Duodenal mucosa (tissue), 2 donors: ENCODE measurements around the gene ZNF292.
"Not testable (repeated sequence)": the region's sequence is repeated elsewhere in the genome, so short reads cannot be mapped to it uniquely, and the experiment has no call there.

ENCODE experiments used
- H3K27ac ChIP-seq: one replicate; pipeline ENCODE4 v1.7.0; 2013; ENCODE audit warnings: low read depth, low read length
- H3K27me3 ChIP-seq, 2 donors: one replicate each; pipeline ENCODE4 v1.7.0; 2013; ENCODE audit warnings: low read length in 2 of 2, control low read depth in 1 of 2; ENCODE audit not compliant: insufficient read depth in 2 of 2, control insufficient read depth in 1 of 2
- H3K36me3 ChIP-seq, 2 donors: one replicate each; pipeline ENCODE4 v1.7.0; 2013; ENCODE audit warnings: low read length in 2 of 2, control low read depth in 1 of 2; ENCODE audit not compliant: insufficient read depth in 2 of 2, control insufficient read depth in 1 of 2
- H3K4me1 ChIP-seq, 2 donors: one replicate each; pipeline ENCODE4 v1.7.0; 2013; ENCODE audit warnings: low read length in 2 of 2, control low read depth in 1 of 2; ENCODE audit not compliant: insufficient read depth in 2 of 2, control insufficient read depth in 1 of 2
- H3K4me3 ChIP-seq, 2 donors: one replicate each; pipeline ENCODE4 v1.7.0; 2013; ENCODE audit warnings: low read length in 2 of 2, low read depth in 1 of 2
- H3K9ac ChIP-seq, 2 donors: one replicate each; pipeline ENCODE4 v1.7.0; 2013; ENCODE audit warnings: low read length in 2 of 2, low read depth in 1 of 2
- H3K9me3 ChIP-seq, 2 donors: one replicate each; pipeline ENCODE4 v1.7.0; 2013; ENCODE audit warnings: low read length in 2 of 2, control low read depth in 1 of 2; ENCODE audit not compliant: control insufficient read depth in 1 of 2

ZNF292 gene

GRCh38 chr6:87157596-87157995, 2.2 kb downstream of the ZNF292 start:
- H3K9me3 ChIP-seq, H3K27me3 ChIP-seq, H3K9ac ChIP-seq, H3K4me3 ChIP-seq, H3K27ac ChIP-seq, H3K36me3 ChIP-seq: not testable (repeated sequence)
- H3K4me1 ChIP-seq = peaks cover 6 to 11% of the 10 kb centered on the region in 2 donors

GRCh38 chr6:87161299-87161698, 5.9 kb downstream of the ZNF292 start:
- no peaks in the 10 kb centered on the region for H3K36me3 ChIP-seq
- no peak overlapping the region for H3K27ac ChIP-seq
- no peak overlapping the region for H3K9ac ChIP-seq
- H3K27me3 ChIP-seq = no peaks in the 10 kb centered on the region
- peaks cover 4 to 14% of the 10 kb centered on the region in 2 donors for H3K4me1 ChIP-seq
- no peaks in the 10 kb centered on the region for H3K9me3 ChIP-seq
- no peak overlapping the region for H3K4me3 ChIP-seq

- Histone ChIP-seq H3K9me3 (no peaks in the 10 kb centered on the region), H3K27me3 (no peaks in the 10 kb centered on the region), H3K27ac (no peak overlapping the region), H3K4me3 (no peak overlapping the region), H3K36me3 (no peaks in the 10 kb centered on the region), H3K9ac (no peak overlapping the region), H3K4me1 (peaks cover 0 to 15% of the 10 kb centered on the region in 2 donors)
Measured at GRCh38 chr6:87164004-87164403, 8.6 kb downstream of the ZNF292 start.

GRCh38 chr6:87164506-87164905, 9.1 kb downstream of the ZNF292 start:
- peaks cover 0 to 15% of the 10 kb centered on the region in 2 donors for H3K4me1 ChIP-seq
- H3K27ac ChIP-seq = no peak overlapping the region

GRCh38 chr6:87165185-87165584, 9.8 kb downstream of the ZNF292 start:
- H3K9ac ChIP-seq = no peak overlapping the region
- no peak overlapping the region for H3K27ac ChIP-seq
- no peaks in the 10 kb centered on the region for H3K36me3 ChIP-seq
- H3K4me1 ChIP-seq = peaks cover 0 to 15% of the 10 kb centered on the region in 2 donors
- no peaks in the 10 kb centered on the region for H3K27me3 ChIP-seq
- H3K4me3 ChIP-seq = no peak overlapping the region
- no peaks in the 10 kb centered on the region for H3K9me3 ChIP-seq

More at GRCh38 chr6:87164506-87164905, 9.1 kb downstream of the ZNF292 start:
- Histone ChIP-seq H3K9me3 (no peaks in the 10 kb centered on the region), H3K36me3 (no peaks in the 10 kb centered on the region), H3K9ac (no peak overlapping the region), H3K4me3 (no peak overlapping the region), H3K27me3 (no peaks in the 10 kb centered on the region)

GRCh38 chr6:87171938-87172633, 16.7 kb downstream of the ZNF292 start:
- no peak overlapping the region for H3K4me3 ChIP-seq
- no peaks in the 10 kb centered on the region for H3K27me3 ChIP-seq
- H3K4me1 ChIP-seq = peaks cover 0 to 14% of the 10 kb centered on the region in 2 donors
- no peaks in the 10 kb centered on the region for H3K9me3 ChIP-seq
- H3K36me3 ChIP-seq = no peaks in the 10 kb centered on the region
- no peak overlapping the region for H3K9ac ChIP-seq
- no peak overlapping the region for H3K27ac ChIP-seq

GRCh38 chr6:87174078-87174579, 18.8 kb downstream of the ZNF292 start:
- peaks cover 0 to 14% of the 10 kb centered on the region in 2 donors for H3K4me1 ChIP-seq
- no peak overlapping the region for H3K27ac ChIP-seq
- no peaks in the 10 kb centered on the region for H3K9me3 ChIP-seq
- H3K4me3 ChIP-seq = no peak overlapping the region
- H3K36me3 ChIP-seq = no peaks in the 10 kb centered on the region
- no peaks in the 10 kb centered on the region for H3K27me3 ChIP-seq
- H3K9ac ChIP-seq = no peak overlapping the region

- H3K4me1 ChIP-seq = peaks cover 0 to 10% of the 10 kb centered on the region in 2 donors
Measured at GRCh38 chr6:87176493-87176892, 21.1 kb downstream of the ZNF292 start.

GRCh38 chr6:87180105-87180728, 24.9 kb downstream of the ZNF292 start:
- no peaks in the 10 kb centered on the region for H3K4me1 ChIP-seq
- no peaks in the 10 kb centered on the region for H3K27me3 ChIP-seq
- no peaks in the 10 kb centered on the region for H3K36me3 ChIP-seq
- H3K9me3 ChIP-seq = no peaks in the 10 kb centered on the region
- H3K9ac ChIP-seq = no peak overlapping the region
- H3K27ac ChIP-seq = no peak overlapping the region
- no peak overlapping the region for H3K4me3 ChIP-seq

More at GRCh38 chr6:87176493-87176892, 21.1 kb downstream of the ZNF292 start:
- no peak overlapping the region for H3K27ac ChIP-seq
- H3K4me3 ChIP-seq = no peak overlapping the region
- no peaks in the 10 kb centered on the region for H3K27me3 ChIP-seq
- no peak overlapping the region for H3K9ac ChIP-seq
- H3K9me3 ChIP-seq = no peaks in the 10 kb centered on the region
- no peaks in the 10 kb centered on the region for H3K36me3 ChIP-seq

GRCh38 chr6:87181903-87182302, 26.5 kb downstream of the ZNF292 start:
- no peaks in the 10 kb centered on the region for H3K36me3 ChIP-seq
- H3K27ac ChIP-seq = no peak overlapping the region
- no peak overlapping the region for H3K9ac ChIP-seq
- H3K4me3 ChIP-seq = no peak overlapping the region
- H3K27me3 ChIP-seq = no peaks in the 10 kb centered on the region
- H3K4me1 ChIP-seq = no peaks in the 10 kb centered on the region
- no peaks in the 10 kb centered on the region for H3K9me3 ChIP-seq
